ENCODE measurements around the gene CIRBP. TPM values are rescaled to one million over a fixed set of nuclear protein-coding genes. Genes with fewer than 3 reads are reported as not detected.

CIRBP gene
- total and polyA plus RNA-seq, 3 experiments from 2014 or later: 238 to 258 (median 253) TPM

DNA sequence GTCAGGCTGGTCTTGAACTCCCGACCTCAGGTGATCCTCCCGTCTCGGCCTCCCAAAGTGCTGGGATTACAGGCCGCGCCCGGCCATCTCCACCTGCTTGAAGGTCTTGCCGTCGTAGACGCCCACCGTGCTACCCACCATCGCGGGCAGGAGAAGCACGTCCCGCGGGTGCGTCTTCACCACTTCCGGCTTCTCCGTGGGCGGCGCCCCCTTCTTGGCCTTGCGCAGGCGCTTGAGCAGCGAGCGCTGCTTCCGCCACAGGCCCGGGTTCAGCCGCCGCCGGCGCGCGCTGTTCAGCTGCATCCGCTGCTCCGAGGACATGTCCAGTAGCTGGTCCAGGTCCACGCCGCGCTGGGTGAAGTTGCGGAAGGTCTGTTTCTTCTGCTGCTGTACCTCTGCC is 38.2 kb downstream of the CIRBP start:
- H3K4me3 Mint-ChIP-seq: peak overlapping the region in 2 of 7 donors; percentile 32 to 44
- ChIA-PET POLR2A (no interaction called here), CTCF (interaction anchor here (0.7 kb wide), 1 partner anchor 50 kb away, joined by 3 read pairs; no protein-coding TSS in a partner anchor)
- no peaks in the 10 kb centered on the region for H3K27me3 ChIP-seq (ENCODE audit: insufficient read depth, low read length, poor library complexity, severe bottlenecking)
- H3K27ac Mint-ChIP-seq: no peak overlapping the region
- no peaks in the 10 kb centered on the region for H3K9me3 ChIP-seq (ENCODE audit: low read length)
- no peaks in the 10 kb centered on the region for H3K36me3 ChIP-seq (ENCODE audit: insufficient read depth, low read length)
- no peaks in the 10 kb centered on the region for H3K4me1 ChIP-seq (ENCODE audit: insufficient read depth, low read length)
- H3K9me3 Mint-ChIP-seq: no peaks in the 10 kb centered on the region
- no peaks in the 10 kb centered on the region for H3K36me3 Mint-ChIP-seq
- no peaks in the 10 kb centered on the region for H3K4me1 Mint-ChIP-seq
- DNase-seq: no peak
- peak overlapping the region; percentile 47 for H3K27ac ChIP-seq (ENCODE audit: low read depth, low read length)
- no peaks in the 10 kb centered on the region for H3K27me3 Mint-ChIP-seq
- no peak overlapping the region for H3K4me3 ChIP-seq (ENCODE audit: low read length)

DNA sequence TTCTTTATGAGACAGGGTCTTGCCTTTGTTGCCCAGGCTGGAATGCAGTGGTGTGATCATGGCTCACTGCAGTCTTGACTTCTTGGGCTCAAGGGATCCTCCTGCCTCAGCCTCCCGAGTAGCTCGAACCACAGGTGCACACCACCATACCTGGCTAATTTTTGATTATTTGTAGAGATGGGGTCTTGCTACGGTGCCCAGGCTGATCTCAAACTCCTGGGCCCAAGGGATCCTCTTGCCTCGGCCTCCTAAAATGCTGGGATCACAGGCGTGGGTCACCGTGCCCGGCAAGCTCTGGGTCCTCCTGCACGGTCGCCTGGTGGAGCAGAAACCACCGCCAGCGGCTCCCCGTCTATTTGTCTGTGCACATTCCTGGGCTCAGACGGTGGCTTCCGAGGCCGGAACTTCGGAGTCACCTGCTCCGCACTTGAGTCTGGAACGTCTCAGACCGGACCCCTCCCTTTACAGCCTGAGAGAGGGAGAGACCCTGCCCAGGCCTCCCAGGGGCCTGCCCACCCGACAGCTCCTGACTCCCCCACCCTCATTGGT is 38.7 kb downstream of the CIRBP start:
- Histone ChIP-seq H3K4me3 (ENCODE audit: low read length) (no peak overlapping the region), H3K27ac (ENCODE audit: low read depth, low read length) (peak overlapping the region; percentile 47), H3K4me1 (ENCODE audit: insufficient read depth, low read length) (no peaks in the 10 kb centered on the region), H3K9me3 (ENCODE audit: low read length) (no peaks in the 10 kb centered on the region), H3K27me3 (ENCODE audit: insufficient read depth, low read length, poor library complexity, severe bottlenecking) (no peaks in the 10 kb centered on the region), H3K36me3 (ENCODE audit: insufficient read depth, low read length) (no peaks in the 10 kb centered on the region)
- POLR2A ChIA-PET: no interaction called here
- H3K36me3 Mint-ChIP-seq: no peaks in the 10 kb centered on the region
- H3K4me3 Mint-ChIP-seq: peak overlapping the region in 1 of 7 donors; percentile 32
- H3K27ac Mint-ChIP-seq: no peak overlapping the region
- H3K9me3 Mint-ChIP-seq: no peaks in the 10 kb centered on the region
- CTCF ChIA-PET: interaction anchor here (0.7 kb wide), 1 partner anchor 50 kb away, joined by 3 read pairs; no protein-coding TSS in a partner anchor
- no peaks in the 10 kb centered on the region for H3K27me3 Mint-ChIP-seq
- no peaks in the 10 kb centered on the region for H3K4me1 Mint-ChIP-seq
- DNase-seq: no peak

DNA sequence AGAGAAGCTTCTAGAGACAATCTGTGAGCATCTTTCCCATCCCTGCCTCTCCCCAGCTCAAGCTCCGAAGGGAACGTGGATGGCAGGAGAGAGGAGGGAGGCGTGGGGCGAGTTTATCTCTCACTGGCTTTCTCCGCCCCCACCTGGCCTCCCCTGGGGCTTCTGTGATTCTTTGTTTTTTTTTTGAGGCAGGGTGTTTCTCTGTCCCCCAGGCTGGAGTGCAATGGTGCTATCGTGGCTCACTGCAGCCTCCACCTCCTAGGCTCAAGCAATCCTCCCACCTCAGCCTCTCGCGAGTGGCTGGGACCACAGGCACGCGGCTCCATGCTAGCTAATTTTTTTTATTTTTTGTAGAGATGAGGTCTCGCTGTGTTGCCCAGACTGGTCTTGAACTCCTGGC is 39.6 kb downstream of the CIRBP start:
- H3K4me1 ChIP-seq (ENCODE audit: insufficient read depth, low read length): no peaks in the 10 kb centered on the region
- POLR2A ChIA-PET: no interaction called here
- no peak overlapping the region for H3K27ac ChIP-seq (ENCODE audit: low read depth, low read length)
- no peaks in the 10 kb centered on the region for H3K27me3 ChIP-seq (ENCODE audit: insufficient read depth, low read length, poor library complexity, severe bottlenecking)
- Mint-ChIP-seq H3K9me3 (no peaks in the 10 kb centered on the region), H3K27ac (no peak overlapping the region), H3K27me3 (no peaks in the 10 kb centered on the region), H3K4me1 (no peaks in the 10 kb centered on the region), H3K4me3 (no peak overlapping the region), H3K36me3 (no peaks in the 10 kb centered on the region)
- H3K36me3 ChIP-seq (ENCODE audit: insufficient read depth, low read length): no peaks in the 10 kb centered on the region
- DNase-seq: no peak
- no peaks in the 10 kb centered on the region for H3K9me3 ChIP-seq (ENCODE audit: low read length)
- no peak overlapping the region for H3K4me3 ChIP-seq (ENCODE audit: low read length)
- CTCF ChIA-PET: no interaction called here

DNA sequence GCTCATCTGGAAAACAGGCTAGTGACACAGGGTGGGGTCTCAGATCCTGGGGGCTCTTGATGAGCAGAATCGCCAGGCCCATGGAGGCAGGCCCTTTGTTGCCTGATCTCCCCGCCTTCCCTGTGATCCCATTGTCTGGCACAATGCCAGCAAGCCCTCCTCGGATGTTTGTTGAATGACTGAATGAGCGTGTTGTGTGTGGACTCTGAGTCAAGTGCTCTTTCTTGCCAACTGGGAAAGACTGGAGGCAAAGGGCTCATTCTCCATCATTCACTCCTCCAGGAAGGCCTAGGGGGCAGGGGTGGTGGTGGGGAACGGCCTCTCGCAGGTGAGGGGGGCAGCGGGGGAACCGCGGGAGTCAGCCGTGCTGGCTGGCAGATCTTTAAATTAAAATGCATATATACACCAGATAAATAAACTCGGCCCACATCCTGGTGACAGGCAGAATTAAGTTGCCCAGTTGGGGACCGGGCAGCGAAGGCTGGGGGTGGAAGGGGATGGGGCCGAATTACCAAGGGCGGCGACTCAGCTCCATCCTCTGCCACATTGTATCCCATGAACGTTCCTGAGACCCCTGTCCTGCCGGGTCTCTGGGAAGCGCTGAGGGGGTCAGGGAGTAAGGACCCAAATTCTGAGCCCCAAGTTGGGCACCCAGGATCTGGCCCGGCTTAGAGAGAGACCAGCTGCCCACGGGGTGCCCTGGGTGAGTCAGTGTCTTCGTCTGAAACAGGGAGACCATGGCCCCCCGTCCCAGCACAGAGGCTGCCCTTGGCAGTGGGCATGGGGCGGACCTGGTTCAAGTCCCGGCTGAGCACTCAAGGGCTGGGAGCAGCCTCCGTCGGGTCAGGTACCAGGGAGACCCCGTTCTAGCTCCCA is 41.1 kb downstream of the CIRBP start:
- Mint-ChIP-seq H3K4me1 (no peaks in the 10 kb centered on the region), H3K9me3 (no peaks in the 10 kb centered on the region), H3K36me3 (no peaks in the 10 kb centered on the region), H3K27me3 (peaks cover 0 to 5% of the 10 kb centered on the region in 2 donors), H3K27ac (no peak overlapping the region), H3K4me3 (no peak overlapping the region)
- no peaks in the 10 kb centered on the region for H3K36me3 ChIP-seq (ENCODE audit: insufficient read depth, low read length)
- H3K9me3 ChIP-seq (ENCODE audit: low read length): no peaks in the 10 kb centered on the region
- CTCF ChIA-PET: interaction anchor here (0.7 kb wide), 1 partner anchor 366 kb away, joined by 4 read pairs; no protein-coding TSS in a partner anchor
- no peaks in the 10 kb centered on the region for H3K4me1 ChIP-seq (ENCODE audit: insufficient read depth, low read length)
- POLR2A ChIA-PET: no interaction called here
- no peak for DNase-seq
- no peak overlapping the region for H3K4me3 ChIP-seq (ENCODE audit: low read length)
- H3K27me3 ChIP-seq (ENCODE audit: insufficient read depth, low read length, poor library complexity, severe bottlenecking): no peaks in the 10 kb centered on the region
- H3K27ac ChIP-seq (ENCODE audit: low read depth, low read length): no peak overlapping the region

DNA sequence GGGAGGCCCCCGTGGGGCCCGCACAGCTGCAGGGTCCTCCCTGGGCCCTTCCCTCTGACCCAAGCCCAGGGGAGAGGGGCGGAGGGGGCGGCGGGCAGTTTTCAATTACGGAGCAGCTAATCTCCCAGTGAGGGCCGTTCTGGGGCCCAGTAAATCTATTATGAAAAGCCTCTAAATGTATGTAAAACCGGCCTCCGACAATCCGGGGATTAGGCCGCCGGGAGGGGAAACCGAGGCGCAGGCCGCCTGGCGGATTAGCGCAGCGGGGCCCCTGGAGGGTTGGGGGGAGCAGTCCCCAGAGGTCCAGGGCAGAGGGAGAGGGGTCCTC is 41.7 kb downstream of the CIRBP start:
- no peaks in the 10 kb centered on the region for H3K36me3 Mint-ChIP-seq
- peaks cover 0 to 5% of the 10 kb centered on the region in 2 donors for H3K27me3 Mint-ChIP-seq
- H3K4me1 ChIP-seq (ENCODE audit: insufficient read depth, low read length): no peaks in the 10 kb centered on the region
- no peak overlapping the region for H3K27ac Mint-ChIP-seq
- H3K4me1 Mint-ChIP-seq: no peaks in the 10 kb centered on the region
- H3K4me3 ChIP-seq (ENCODE audit: low read length): no peak overlapping the region
- no peak overlapping the region for H3K27ac ChIP-seq (ENCODE audit: low read depth, low read length)
- no peak overlapping the region for H3K4me3 Mint-ChIP-seq
- no peaks in the 10 kb centered on the region for H3K27me3 ChIP-seq (ENCODE audit: insufficient read depth, low read length, poor library complexity, severe bottlenecking)
- no peaks in the 10 kb centered on the region for H3K9me3 ChIP-seq (ENCODE audit: low read length)
- no peak for DNase-seq
- ChIA-PET POLR2A (no interaction called here), CTCF (interaction anchor here (0.7 kb wide), 1 partner anchor 365 kb away, joined by 4 read pairs; no protein-coding TSS in a partner anchor)
- no peaks in the 10 kb centered on the region for H3K36me3 ChIP-seq (ENCODE audit: insufficient read depth, low read length)
- no peaks in the 10 kb centered on the region for H3K9me3 Mint-ChIP-seq

DNA sequence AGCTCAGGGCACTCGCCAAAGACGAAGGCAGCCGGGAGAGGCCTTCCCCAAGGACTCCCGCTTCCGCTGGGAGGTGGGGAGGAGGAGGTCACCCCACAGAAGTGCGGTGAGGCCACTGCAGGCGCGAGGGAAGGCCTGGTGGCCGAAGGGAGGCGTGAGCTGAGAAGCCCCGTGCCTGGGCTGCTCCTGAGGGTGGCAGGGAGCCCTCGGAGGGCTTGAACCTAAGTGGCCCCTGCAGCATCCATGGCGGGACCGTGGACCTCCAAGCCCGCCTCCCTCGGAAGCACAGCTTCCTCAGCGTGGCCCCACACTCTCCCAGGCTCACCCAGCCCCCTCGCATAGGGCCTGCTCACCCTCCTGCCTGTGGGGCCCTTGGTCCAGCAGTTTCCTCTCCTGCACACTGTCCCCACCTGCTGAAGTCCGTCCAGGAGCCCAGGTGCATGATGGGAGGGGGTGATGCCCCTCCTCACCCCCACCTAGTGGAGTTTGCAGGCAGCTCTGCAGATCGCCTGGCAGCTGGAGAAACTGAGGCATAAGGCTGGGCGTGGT is 42.5 kb downstream of the CIRBP start:
- ChIA-PET CTCF (no interaction called here), POLR2A (no interaction called here)
- peaks cover 1 to 5% of the 10 kb centered on the region in 2 donors for H3K27me3 Mint-ChIP-seq
- H3K4me3 Mint-ChIP-seq: no peak overlapping the region
- Histone ChIP-seq H3K4me3 (ENCODE audit: low read length) (no peak overlapping the region), H3K4me1 (ENCODE audit: insufficient read depth, low read length) (peaks cover 4% of the 10 kb centered on the region), H3K27ac (ENCODE audit: low read depth, low read length) (no peak overlapping the region), H3K36me3 (ENCODE audit: insufficient read depth, low read length) (no peaks in the 10 kb centered on the region), H3K9me3 (ENCODE audit: low read length) (no peaks in the 10 kb centered on the region), H3K27me3 (ENCODE audit: insufficient read depth, low read length, poor library complexity, severe bottlenecking) (peaks cover 6% of the 10 kb centered on the region)
- no peaks in the 10 kb centered on the region for H3K4me1 Mint-ChIP-seq
- H3K27ac Mint-ChIP-seq: no peak overlapping the region
- H3K36me3 Mint-ChIP-seq: no peaks in the 10 kb centered on the region
- H3K9me3 Mint-ChIP-seq: no peaks in the 10 kb centered on the region
- no peak for DNase-seq

DNA sequence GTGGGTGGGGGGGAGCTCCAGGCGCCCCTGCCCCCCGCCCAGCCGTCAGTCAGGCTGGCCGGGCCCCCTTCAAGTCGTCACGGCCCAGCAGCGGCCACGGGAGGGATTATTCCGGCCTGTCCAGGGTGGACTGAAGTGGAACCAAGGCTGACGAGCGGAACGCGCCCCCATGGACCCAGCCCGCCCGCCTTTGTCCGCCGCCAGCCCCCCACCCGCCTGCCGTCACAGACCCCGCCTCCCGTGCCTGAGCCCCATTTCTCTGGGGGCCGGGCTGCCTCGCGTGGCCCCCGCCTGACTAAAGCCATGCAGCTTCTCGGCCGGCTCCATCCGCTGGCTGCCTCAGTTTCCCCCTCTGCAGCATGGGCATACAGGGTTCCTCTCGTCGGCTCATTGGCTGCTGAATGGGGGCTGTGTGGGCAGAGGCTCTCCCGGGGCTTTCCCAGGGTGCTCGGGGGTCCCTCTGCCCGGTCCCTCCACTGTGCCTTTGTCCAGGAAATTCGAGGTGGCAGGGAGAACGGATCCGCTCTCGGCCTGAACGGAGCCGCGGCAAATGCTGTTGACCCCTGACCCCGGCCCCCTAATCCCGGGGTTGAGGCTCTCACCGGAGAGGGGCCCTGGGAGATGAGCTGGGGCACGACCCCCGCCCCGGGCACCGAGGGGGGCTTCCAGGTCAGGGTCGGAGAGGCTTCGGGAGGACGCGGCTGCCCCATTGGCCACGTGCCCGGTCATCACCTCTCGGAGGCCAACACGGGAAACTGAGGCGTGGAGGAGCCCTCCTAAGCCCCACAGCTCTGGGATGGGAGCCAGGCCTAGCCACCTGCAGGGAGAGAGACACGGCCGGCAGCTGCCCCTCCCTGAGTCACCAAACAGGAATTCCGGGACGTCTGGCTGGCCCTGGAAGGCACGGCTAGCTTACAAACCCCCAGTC is 43.9 kb downstream of the CIRBP start:
- no peak overlapping the region for H3K27ac ChIP-seq (ENCODE audit: low read depth, low read length)
- H3K4me1 Mint-ChIP-seq: no peaks in the 10 kb centered on the region
- no peak overlapping the region for H3K27ac Mint-ChIP-seq
- H3K27me3 Mint-ChIP-seq: peaks cover 10 to 17% of the 10 kb centered on the region in 2 donors
- H3K4me3 Mint-ChIP-seq: no peak overlapping the region
- peaks cover 7% of the 10 kb centered on the region for H3K27me3 ChIP-seq (ENCODE audit: insufficient read depth, low read length, poor library complexity, severe bottlenecking)
- CTCF ChIA-PET: interaction anchor here (0.6 kb wide), 1 partner anchor 337 kb away, joined by 3 read pairs; no protein-coding TSS in a partner anchor
- H3K4me1 ChIP-seq (ENCODE audit: insufficient read depth, low read length): peaks cover 4% of the 10 kb centered on the region
- no peaks in the 10 kb centered on the region for H3K36me3 Mint-ChIP-seq
- H3K9me3 Mint-ChIP-seq: no peaks in the 10 kb centered on the region
- no peaks in the 10 kb centered on the region for H3K9me3 ChIP-seq (ENCODE audit: low read length)
- H3K36me3 ChIP-seq (ENCODE audit: insufficient read depth, low read length): no peaks in the 10 kb centered on the region
- POLR2A ChIA-PET: no interaction called here
- no peak overlapping the region for H3K4me3 ChIP-seq (ENCODE audit: low read length)
- no peak for DNase-seq
